HEK293 (cell line): ENCODE results near the gene CCDC149.

Source experiments
- CTCF ChIA-PET: fragments of 350-600 bp; formaldehyde crosslinking; extraction: SDS; loops from one replicate; lab custom pipeline; 2021; ENCODE audit warnings: antibody characterized with exemption; lab: Yijun Ruan, JAX
- POLR2A ChIA-PET: fragments of 300-600 bp; formaldehyde crosslinking; extraction: SDS; loops from one replicate; lab custom pipeline; 2020; ENCODE audit warnings: antibody characterized with exemption, inconsistent platforms; lab: Yijun Ruan, JAX
- H3K27ac ChIP-seq: fragments of 200-500 bp; sonication (Bioruptor generic); 2 replicates; pipeline ENCODE4 v1.5.1; 2014; ENCODE audit warnings: low read depth, low read length, control low read depth, inconsistent platforms; ENCODE audit errors: extremely low read depth
- H3K36me3 ChIP-seq, 2 experiments: fragments of 200-500 bp in 1 of 2; sonication (Bioruptor generic) in 1 of 2; 1 replicate in 1 of 2; 2 replicates in 1 of 2; pipeline ENCODE4 v1.5.1; 2014 to 2017; ENCODE audit warnings: inconsistent platforms in 2 of 2, low read length in 2 of 2; ENCODE audit not compliant: control insufficient read depth in 2 of 2, insufficient read depth in 1 of 2
- H3K4me1 ChIP-seq: fragments of 200-500 bp; sonication (Bioruptor generic); 2 replicates; pipeline ENCODE4 v1.5.1; 2014; ENCODE audit warnings: mild to moderate bottlenecking, low read length, inconsistent platforms; ENCODE audit not compliant: control insufficient read depth, insufficient read depth
- H3K4me3 ChIP-seq: 2 replicates; pipeline ENCODE4 v1.5.1; 2011; ENCODE audit warnings: low read depth, mild to moderate bottlenecking, control low read depth, low read length, moderate library complexity
- H3K9me3 ChIP-seq: fragments of 200-500 bp; sonication (Bioruptor generic); 2 replicates; pipeline ENCODE4 v1.5.1; 2014; ENCODE audit warnings: low read depth, low read length, inconsistent platforms; ENCODE audit not compliant: control insufficient read depth, insufficient read depth
- BCL6B ChIP-seq: fragments of 450-650 bp; formaldehyde crosslinking; IDR thresholded peaks from 2 replicates; pipeline ENCODE4 v1.5.1; 2017; ENCODE audit warnings: missing biosample characterization, missing genetic modification characterization
- HOXC10 ChIP-seq: sonication (generic); formaldehyde crosslinking; IDR thresholded peaks from 2 replicates; pipeline ENCODE4 v1.8.1; 2023; ENCODE audit warnings: mild to moderate bottlenecking, missing genetic modification reagents
- TRIM28 ChIP-seq: IDR thresholded peaks from 2 replicates; pipeline ENCODE4 v1.6.1; 2011; ENCODE audit warnings: low read length, control low read depth, borderline replicate concordance
- YY2 ChIP-seq: fragments of 450-650 bp; formaldehyde crosslinking; IDR thresholded peaks from 2 replicates; pipeline ENCODE4 v1.5.1; 2016; ENCODE audit warnings: missing biosample characterization, missing genetic modification characterization
- ZBTB20 ChIP-seq: fragments of 450-650 bp; formaldehyde crosslinking; IDR thresholded peaks from 2 replicates; pipeline ENCODE4 v1.5.1; 2016; ENCODE audit warnings: missing biosample characterization, missing genetic modification characterization
- ZBTB44 ChIP-seq: fragments of 450-650 bp; IDR thresholded peaks from 2 replicates; pipeline ENCODE4 v1.5.1; 2018; ENCODE audit warnings: missing biosample characterization, mild to moderate bottlenecking, missing genetic modification characterization
- ZFP69B ChIP-seq: fragments of 450-650 bp; formaldehyde crosslinking; IDR thresholded peaks from 2 replicates; pipeline ENCODE4 v1.5.1; 2016; ENCODE audit warnings: missing biosample characterization, missing genetic modification characterization
- ZNF174 ChIP-seq: fragments of 450-650 bp; formaldehyde crosslinking; IDR thresholded peaks from 2 replicates; pipeline ENCODE4 v1.5.0; 2017; ENCODE audit warnings: missing biosample characterization, mild to moderate bottlenecking, missing genetic modification characterization
- ZNF2 ChIP-seq: fragments of 450-650 bp; formaldehyde crosslinking; IDR thresholded peaks from 2 replicates; pipeline ENCODE4 v1.5.1; 2016; ENCODE audit warnings: missing biosample characterization, missing genetic modification characterization
- ZNF239 ChIP-seq: fragments of 450-650 bp; formaldehyde crosslinking; IDR thresholded peaks from 2 replicates; pipeline ENCODE4 v1.5.1; 2016; ENCODE audit warnings: missing biosample characterization, missing genetic modification characterization
- ZNF280C ChIP-seq: fragments of 450-650 bp; formaldehyde crosslinking; IDR thresholded peaks from 2 replicates; pipeline ENCODE4 v1.5.1; 2016; ENCODE audit warnings: missing biosample characterization, missing genetic modification characterization
- ZNF394 ChIP-seq: fragments of 450-650 bp; formaldehyde crosslinking; IDR thresholded peaks from 2 replicates; pipeline ENCODE4 v1.5.1; 2016; ENCODE audit warnings: missing biosample characterization, missing genetic modification characterization, mild to moderate bottlenecking, moderate library complexity, borderline replicate concordance
- ZNF404 ChIP-seq: fragments of 450-650 bp; formaldehyde crosslinking; IDR thresholded peaks from 2 replicates; pipeline ENCODE4 v1.5.1; 2017; ENCODE audit warnings: missing biosample characterization, missing genetic modification characterization
- ZNF510 ChIP-seq: fragments of 450-650 bp; formaldehyde crosslinking; IDR thresholded peaks from 2 replicates; pipeline ENCODE4 v1.5.1; 2018; ENCODE audit warnings: mild to moderate bottlenecking, missing genetic modification characterization, missing biosample characterization; ENCODE audit not compliant: insufficient replicate concordance
- ZNF518A ChIP-seq: fragments of 450-650 bp; formaldehyde crosslinking; conservative IDR thresholded peaks from 2 replicates; pipeline ENCODE4 v1.5.1; 2016; ENCODE audit warnings: low read depth, missing biosample characterization, missing genetic modification characterization
- ZNF555 ChIP-seq: fragments of 450-650 bp; formaldehyde crosslinking; conservative IDR thresholded peaks from 2 replicates; pipeline ENCODE4 v1.5.1; 2017; ENCODE audit warnings: missing biosample characterization, mild to moderate bottlenecking, missing genetic modification characterization, inconsistent platforms
- ZNF560 ChIP-seq: fragments of 450-650 bp; formaldehyde crosslinking; IDR thresholded peaks from 2 replicates; pipeline ENCODE4 v1.5.1; 2017; ENCODE audit warnings: missing biosample characterization, missing genetic modification characterization, borderline replicate concordance
- ZNF596 ChIP-seq: fragments of 450-650 bp; IDR thresholded peaks from 2 replicates; pipeline ENCODE4 v1.5.0; 2018; ENCODE audit warnings: missing biosample characterization, mild to moderate bottlenecking, missing genetic modification characterization, moderate library complexity
- ZNF670 ChIP-seq: fragments of 450-650 bp; formaldehyde crosslinking; IDR thresholded peaks from 2 replicates; pipeline ENCODE4 v1.5.1; 2016; ENCODE audit warnings: missing biosample characterization, missing genetic modification characterization, low read depth
- ZNF76 ChIP-seq: fragments of 450-650 bp; formaldehyde crosslinking; IDR thresholded peaks from 2 replicates; pipeline ENCODE4; 2016; ENCODE audit warnings: low read depth, missing biosample characterization, missing genetic modification characterization, borderline replicate concordance
- ZSCAN5A ChIP-seq: fragments of 450-650 bp; formaldehyde crosslinking; IDR thresholded peaks from 2 replicates; pipeline ENCODE4 v1.5.1; 2016; ENCODE audit warnings: missing biosample characterization, missing genetic modification characterization

Gene CCDC149

GRCh38 chr4:24813732-24814131 is 99.1 kb downstream of the CCDC149 start (continued):
- TF ChIP-seq ZFP69B (no peak), ZBTB44 (tag by site-specific recombination) (no peak)

GRCh38 chr4:24810871-24811631 is 101.8 kb downstream of the CCDC149 start:
- H3K36me3 ChIP-seq = no peaks in the 10 kb centered on the region
- no peak overlapping the region for H3K27ac ChIP-seq
- no peak overlapping the region for H3K4me3 ChIP-seq
- no peaks in the 10 kb centered on the region for H3K9me3 ChIP-seq
- TF ChIP-seq ZNF510 (tag by site-specific recombination) = no peak
- no peak for TF ChIP-seq ZNF596 (tag by site-specific recombination)
- TF ChIP-seq ZNF174 (tag by site-specific recombination) = no peak
- TF ChIP-seq ZNF76 (tag by site-specific recombination) = no peak
- no peak for TF ChIP-seq ZNF555
- TF ChIP-seq ZNF404 (tag by site-specific recombination) = no peak
- TF ChIP-seq ZNF670 (tag by site-specific recombination) = no peak
- TF ChIP-seq ZNF560 (tag by site-specific recombination) = no peak
- TF ChIP-seq ZNF2 (tag by site-specific recombination) = no peak
- no peak for TF ChIP-seq TRIM28
- TF ChIP-seq ZNF518A (tag by site-specific recombination) = no peak
- TF ChIP-seq HOXC10 = no peak
- no peak for TF ChIP-seq ZSCAN5A (tag by site-specific recombination)
- TF ChIP-seq ZNF280C (tag by site-specific recombination) = no peak
- no peak for TF ChIP-seq ZNF394
- TF ChIP-seq BCL6B (tag by site-specific recombination) = no peak
- TF ChIP-seq YY2 (tag by site-specific recombination) = no peak
- TF ChIP-seq ZNF239 (tag by site-specific recombination) = no peak
- TF ChIP-seq ZBTB20 (tag by site-specific recombination) = no peak
- no peaks in the 10 kb centered on the region for H3K4me1 ChIP-seq
- POLR2A ChIA-PET = no interaction called here
- CTCF ChIA-PET = no interaction called here
